ENCODE measurements around the gene SAYSD1. TPM values are rescaled to one million over a fixed set of nuclear protein-coding genes. Genes with fewer than 3 reads are reported as not detected.
"Not testable (repeated sequence)": the region's sequence is repeated elsewhere in the genome, so short reads cannot be mapped to it uniquely, and the experiment has no call there.

Gene SAYSD1, protein sequence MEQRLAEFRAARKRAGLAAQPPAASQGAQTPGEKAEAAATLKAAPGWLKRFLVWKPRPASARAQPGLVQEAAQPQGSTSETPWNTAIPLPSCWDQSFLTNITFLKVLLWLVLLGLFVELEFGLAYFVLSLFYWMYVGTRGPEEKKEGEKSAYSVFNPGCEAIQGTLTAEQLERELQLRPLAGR
- 10 to 100 TPM in 9 of 10 donors, 1 to 10 TPM in 1; 9.8 to 15.7 (median 12.1) TPM for polyA plus RNA-seq (ENCODE audit: insufficient read length in 10 of 10)
- long read RNA-seq, donor 1, partial matches to known transcripts = 0 of 4 reads
- long read RNA-seq, donor 1, other reads (novel, unspliced or antisense) = 0 of 4 reads
- long read RNA-seq, donor 2, partial matches to known transcripts = 0 of 3 reads
- long read RNA-seq, donor 2, other reads (novel, unspliced or antisense) = 0 of 3 reads
- long read RNA-seq, donor 3 = 0 reads
- long read RNA-seq, donor 4, transcript SAYSD1-201 (2 exons, 2,020 nt) = major isoform, 10 of 11 reads
- long read RNA-seq, donor 4, partial matches to known transcripts = 0 of 11 reads
- long read RNA-seq, donor 4, other reads (novel, unspliced or antisense) = 0 of 11 reads
- long read RNA-seq, donor 5, transcript SAYSD1-201 (2 exons, 2,020 nt) = major isoform, 9 of 9 reads
- long read RNA-seq, donor 5, partial matches to known transcripts = 0 of 9 reads
- long read RNA-seq, donor 5, other reads (novel, unspliced or antisense) = 0 of 9 reads
- long read RNA-seq, donor 6, transcript SAYSD1-201 (2 exons, 2,020 nt) = major isoform, 5 of 6 reads
- long read RNA-seq, donor 6, partial matches to known transcripts = 0 of 6 reads
- long read RNA-seq, donor 6, other reads (novel, unspliced or antisense) = 0 of 6 reads
- long read RNA-seq, donor 7, partial matches to known transcripts = 0 of 1 reads
- long read RNA-seq, donor 7, other reads (novel, unspliced or antisense) = 0 of 1 reads
- long read RNA-seq, donor 8, transcript SAYSD1-201 (2 exons, 2,020 nt) = major isoform, 7 of 8 reads
- long read RNA-seq, donor 8, partial matches to known transcripts = 0 of 8 reads
- long read RNA-seq, donor 8, other reads (novel, unspliced or antisense) = 0 of 8 reads
- long read RNA-seq, donor 9, partial matches to known transcripts = 0 of 1 reads
- long read RNA-seq, donor 9, other reads (novel, unspliced or antisense) = 0 of 1 reads

DNA sequence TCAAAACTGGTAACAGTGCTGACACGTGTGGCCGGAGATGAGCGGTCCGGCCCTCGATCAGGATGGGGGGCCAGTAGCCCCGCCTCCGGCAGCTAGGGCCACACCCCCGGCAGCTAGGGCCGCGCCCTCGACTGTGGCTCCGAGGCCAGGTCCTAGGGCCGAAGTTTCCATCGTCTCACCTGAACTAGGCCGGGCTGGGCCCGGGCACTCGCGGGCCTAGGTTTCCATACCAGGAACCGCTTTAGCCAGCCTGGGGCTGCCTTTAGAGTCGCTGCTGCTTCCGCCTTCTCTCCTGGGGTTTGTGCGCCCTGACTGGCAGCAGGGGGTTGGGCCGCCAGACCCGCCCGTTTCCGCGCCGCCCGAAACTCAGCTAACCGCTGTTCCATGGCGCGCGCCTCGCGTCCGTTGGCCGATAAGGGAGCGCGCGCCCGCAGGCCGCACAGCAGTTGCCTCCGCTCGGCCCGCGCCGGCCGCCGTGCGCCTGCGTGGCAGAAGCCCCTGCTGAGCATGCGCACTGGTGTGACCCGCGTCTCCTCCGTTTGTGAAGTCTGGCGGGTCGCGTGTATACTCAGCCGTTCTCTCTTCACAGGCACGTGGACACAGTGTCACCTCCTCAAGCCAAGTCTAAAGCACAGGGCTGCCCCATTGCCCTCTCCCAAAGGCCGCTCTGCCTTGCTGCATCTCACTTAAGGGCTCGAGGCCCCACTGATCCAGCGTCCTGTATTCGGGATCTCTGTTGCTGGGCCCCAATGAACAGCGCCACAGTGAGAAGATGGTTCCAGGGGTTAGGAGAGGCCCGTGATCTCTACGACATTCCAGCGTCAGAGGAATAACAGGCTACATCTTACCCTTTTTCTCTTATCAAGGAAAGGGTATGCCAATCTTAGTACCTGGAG is at the start of gene SAYSD1:
TSS of gene SAYSD1 (minus strand) at position 483 of the 896 bp plus-strand sequence. CDS start at position 386, 97 bp downstream.
- peak; percentile 92 to 96 (median 95) for DNase-seq

DNA sequence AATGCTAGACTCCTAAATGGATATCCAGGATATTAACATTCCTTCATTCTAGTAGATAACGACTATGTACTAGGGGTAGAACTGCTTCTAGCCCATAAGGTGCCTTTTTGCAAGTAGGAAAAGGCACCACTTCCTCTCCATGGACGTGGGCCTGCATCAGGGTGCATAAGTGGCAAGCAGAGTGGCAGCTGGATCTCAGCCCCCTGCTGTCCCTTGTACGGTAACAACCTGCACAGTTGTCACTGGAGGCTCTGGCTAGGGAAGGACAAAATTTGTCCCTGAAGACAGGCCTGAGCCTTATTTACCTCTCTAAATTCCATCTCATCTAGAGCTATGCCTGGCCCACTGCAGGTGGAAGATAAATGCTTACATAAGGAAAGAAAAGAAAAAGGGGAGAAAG is 42.5 kb upstream of the SAYSD1 start:
- no peak for DNase-seq

DNA sequence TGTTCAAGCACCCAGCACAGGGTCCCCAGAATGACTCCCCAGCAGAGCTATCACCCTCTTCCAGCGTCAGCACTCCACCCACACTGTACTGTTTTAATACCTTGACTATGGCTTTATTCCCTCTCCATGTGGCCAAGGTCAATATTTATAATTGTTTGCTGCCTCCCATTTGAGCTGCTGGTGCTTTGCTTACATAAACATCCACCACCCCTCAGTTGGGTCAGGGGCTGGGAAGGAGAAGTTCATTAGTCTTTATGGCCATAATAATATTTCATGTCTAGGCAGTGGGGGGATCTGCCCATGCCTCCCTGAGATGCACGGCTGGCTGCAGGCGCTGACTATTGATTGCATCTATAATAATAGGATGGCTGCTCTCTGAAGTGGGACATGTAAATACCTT is 41.8 kb upstream of the SAYSD1 start:
- no peak for DNase-seq

DNA sequence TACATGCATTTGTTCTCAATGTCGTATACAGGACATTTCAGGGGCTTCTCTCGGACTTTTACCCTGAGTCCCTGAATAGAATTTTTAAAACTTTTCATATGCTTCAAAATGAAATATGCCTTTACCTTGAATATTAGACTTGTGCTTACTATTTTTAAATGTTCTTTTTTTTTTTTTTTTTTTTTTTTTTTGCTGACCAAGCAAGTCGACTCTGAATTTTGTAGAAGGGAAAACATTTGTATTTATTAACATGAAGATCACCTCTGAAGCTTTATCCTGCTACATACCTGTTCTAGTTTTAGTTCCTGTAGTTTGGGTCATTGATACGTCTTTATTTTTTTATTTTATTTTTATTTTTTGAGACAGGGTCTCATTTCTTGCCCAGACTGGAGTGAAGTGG is 39.7 kb upstream of the SAYSD1 start:
- DNase-seq = no peak

DNA sequence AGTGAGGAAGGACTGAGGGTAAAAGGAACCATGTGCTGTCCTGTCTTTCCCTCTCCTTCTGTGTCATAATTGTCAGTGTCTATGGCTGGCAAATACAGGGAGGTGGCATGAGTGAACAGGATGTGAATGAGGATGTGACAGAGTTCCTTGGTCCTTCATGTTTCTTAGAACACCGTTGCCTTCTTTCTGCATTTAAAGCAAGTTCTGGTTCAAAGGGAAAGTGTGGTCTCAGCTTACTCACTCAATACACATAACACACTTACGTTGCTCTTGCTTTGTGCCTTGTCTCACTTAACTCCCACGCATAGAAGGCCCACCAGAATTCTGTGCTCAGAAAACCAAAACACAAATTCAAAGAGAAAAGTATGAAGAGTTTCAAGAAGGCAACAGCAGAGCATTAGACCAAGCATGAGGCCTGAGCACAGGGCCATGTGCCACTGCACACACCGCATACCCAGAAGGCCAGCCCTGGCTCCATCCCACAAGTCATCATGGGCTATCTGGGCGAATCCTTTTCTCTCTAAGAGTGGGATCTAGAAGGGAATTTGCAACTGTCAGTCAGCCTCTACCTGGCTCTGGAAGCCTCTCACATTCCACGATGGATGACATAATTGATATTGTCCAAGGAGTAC is 38.9 kb upstream of the SAYSD1 start:
- DNase-seq = no peak

DNA sequence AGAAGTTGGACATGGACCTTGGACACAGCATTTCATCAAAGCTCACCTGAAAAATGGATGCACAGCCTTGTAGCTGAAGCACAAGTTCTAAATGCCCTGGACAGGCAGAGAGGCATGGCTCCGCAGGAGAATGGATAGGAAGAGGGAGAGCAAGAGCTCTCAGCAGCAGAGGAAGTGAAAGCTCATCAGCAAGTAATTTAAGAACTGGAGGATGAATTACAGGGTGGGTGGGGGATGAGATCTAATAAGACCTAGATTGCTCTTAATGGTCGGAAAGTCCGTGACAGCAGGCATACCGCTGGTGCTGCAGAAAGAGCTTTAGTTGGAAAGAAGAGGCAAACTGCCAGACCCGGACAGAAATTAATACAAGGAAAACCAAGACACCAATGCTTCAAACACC is 37.3 kb upstream of the SAYSD1 start:
- DNase-seq = no peak

DNA sequence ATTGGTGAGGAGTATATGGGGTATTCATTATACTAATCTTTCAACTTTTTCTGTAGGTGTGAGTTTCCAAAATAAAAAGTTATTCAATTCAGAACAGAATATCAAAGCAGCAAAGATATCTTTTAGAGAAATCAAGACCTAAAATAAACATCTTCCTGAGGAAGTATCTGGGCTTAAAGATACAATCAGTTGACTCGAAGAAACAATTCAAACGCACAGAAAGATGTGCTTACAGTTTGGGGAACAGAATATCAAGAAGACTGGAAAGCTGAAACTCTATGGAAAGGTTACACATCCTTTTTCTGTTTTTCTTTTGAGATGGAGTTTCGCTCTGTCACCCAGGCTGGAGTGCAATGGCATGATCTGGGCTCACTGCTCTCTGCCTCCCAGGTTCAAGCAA is 36.2 kb upstream of the SAYSD1 start:
- no peak for DNase-seq

DNA sequence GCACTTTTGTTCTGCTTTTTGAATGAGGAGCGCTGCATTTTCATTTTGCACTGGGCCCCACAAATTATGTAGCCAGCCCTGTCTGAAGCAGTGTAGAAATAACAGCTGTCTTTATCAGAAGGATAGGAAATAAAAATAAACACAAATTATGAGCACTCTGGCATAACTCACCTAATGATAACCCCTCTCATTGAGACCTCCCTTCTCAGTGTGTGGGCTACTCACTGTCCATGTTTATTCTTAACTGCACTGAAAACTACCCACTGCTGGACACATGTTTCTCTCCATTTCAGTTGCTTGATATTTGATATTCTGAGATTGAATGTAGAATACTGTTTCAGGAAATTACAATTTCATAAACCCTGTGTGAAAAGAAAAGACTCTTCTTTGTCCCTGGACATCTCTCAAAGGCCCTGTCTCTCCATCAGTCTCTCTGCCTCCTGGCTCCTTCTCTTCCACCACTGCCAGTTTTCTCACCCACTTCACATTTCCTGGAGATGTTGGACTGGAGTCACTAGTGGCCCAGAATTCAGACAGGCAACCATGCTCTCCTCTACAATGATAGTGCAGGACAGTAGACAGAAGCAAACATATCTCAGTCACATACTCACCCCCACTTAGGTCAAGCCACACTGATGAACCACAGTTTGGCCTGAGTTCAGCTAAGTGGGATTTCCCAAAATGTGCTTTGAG is 29.6 kb upstream of the SAYSD1 start:
- no peak for DNase-seq

DNA sequence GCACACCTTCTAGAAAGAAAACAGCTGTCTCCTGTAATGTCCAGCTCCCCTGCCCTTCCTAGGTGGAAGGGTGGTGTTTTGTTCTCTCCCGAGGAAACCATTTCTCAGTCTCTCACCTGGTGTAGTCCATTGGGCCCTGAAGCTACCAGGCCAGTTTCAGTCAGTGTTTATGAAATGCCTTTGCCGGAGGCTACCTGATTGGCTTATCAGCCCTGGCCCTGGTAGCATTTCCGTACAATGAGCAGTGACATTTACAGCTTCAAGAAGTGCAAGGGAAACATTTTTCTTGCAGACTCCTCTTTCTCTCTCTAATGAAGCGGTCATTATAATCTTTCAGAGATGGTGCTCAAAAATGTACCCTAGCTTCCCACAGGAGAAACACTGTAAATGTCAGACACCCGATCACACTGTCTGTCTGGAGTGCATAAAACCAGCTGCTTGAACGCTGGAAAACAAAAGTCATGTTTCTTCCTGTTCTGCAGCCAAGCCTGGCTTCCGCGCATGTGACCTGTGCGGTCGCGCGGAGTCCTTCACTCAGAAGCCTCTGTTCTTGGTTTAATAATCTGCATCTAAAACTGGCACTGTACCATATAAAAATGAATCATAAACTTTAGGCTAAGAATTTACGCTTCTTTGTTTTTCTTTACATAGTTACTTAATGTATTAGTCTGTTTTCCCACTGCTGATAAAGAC is 28.4 kb upstream of the SAYSD1 start:
- DNase-seq = peak in 1 of 3 donors; percentile 11

DNA sequence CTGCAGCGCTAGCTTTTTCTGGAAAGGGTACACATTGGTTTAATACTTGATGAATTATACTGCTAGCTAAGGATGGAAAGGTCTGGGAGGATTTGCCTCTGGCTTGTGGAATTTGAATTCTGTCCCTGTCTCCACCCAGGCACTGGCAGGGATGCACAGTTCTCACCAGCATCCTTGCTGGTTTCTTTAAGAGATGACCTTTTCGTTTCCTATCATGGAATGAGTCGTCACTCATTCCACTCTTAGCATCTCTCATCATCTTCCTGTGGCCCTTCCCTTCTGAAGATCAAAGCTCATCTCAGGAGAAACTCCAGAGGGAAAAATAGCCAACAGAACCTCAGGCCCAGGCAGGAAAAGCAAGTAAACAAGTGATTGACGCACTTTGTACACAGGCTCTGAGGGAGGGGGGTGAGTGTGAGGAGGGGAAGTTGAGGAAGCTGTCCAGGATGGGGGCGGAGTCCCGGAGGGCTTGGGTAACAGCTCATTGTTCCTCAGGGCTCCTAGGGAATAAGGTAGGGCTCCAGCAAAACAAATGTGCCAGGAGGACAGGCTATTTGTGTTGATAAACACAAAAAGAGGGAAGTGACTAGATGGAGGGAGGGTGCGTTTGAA is 25.7 kb upstream of the SAYSD1 start:
- peak in 1 of 3 donors; percentile 8 for DNase-seq

DNA sequence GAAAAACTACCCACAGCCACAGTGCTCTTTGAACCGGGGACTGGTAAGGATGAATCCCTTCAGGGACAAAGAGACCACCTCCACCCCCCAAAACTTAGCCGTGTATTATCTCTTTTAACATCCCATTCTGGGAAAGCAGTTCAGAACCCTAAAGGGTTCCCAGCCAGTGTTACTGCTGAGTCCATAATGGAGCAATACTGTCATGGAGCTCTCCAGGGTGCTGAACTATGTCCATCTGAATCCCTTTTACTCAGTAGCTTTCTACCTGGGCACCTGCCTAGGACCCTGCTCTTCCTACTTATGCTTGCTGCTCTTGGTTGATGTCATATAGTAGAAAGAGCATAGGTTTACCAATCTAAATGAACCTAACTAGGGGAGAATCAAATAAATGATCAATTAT is 22.3 kb upstream of the SAYSD1 start:
- peak; percentile 33 to 62 (median 53) for DNase-seq

DNA sequence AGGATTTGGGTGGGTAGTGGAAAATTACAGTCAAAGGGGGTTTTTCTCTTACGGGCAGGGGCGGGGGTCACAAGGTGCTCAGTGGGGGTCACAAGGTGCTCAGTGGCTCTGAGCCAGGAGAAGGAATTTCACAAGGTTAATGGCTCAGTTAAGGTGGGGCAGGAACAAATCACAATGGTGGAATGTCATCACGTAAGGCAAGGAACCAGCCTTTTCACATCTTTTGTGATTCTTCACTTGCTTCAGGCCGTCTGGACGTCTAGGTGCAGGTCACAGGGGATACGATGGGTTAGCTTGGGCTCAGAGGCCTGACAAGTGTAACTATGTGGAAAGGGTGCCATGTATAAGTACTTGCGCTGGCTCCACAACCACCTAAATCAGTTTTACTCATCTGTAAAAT is 21.2 kb upstream of the SAYSD1 start:
- DNase-seq = not testable (repeated sequence)

DNA sequence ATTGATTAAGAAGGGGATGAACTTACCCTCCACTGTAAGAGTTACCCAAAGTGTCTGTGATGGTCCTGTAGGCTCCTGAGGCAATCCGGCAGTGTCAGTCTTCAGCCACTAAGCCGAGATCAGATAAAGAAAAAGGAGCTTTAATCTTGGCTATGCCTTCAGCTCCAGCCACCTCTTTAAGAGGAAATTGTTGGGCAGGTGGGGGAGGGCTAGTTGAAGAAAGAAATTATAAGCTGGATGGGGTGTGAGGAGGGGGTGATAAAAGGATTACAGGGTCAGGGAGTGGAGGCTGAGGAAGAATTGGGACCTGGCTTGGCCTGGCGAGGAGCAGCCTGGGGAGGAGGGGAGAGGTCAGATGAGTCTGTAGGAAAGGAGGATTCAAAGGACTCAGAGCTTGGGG is 19.8 kb upstream of the SAYSD1 start:
- not testable (repeated sequence) for DNase-seq

DNA sequence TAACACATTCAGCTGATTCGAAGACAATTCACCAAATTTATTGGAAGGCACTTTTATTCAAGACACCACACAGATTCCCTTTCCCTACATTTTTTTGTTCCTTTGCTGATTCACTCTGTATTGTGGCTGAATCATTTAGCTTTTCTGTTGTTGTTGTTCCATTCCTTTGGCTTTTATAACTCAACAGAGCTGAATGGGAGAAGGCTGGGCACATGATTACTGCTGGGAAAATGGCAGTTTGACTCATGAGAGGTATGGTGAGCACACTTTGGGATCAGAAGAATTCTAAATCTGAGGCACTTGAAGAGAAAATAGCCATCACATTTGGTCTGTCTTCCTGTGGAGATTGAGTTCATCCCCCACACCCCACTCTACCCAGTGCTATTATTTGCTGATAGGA is 15.7 kb upstream of the SAYSD1 start:
- DNase-seq = no peak

DNA sequence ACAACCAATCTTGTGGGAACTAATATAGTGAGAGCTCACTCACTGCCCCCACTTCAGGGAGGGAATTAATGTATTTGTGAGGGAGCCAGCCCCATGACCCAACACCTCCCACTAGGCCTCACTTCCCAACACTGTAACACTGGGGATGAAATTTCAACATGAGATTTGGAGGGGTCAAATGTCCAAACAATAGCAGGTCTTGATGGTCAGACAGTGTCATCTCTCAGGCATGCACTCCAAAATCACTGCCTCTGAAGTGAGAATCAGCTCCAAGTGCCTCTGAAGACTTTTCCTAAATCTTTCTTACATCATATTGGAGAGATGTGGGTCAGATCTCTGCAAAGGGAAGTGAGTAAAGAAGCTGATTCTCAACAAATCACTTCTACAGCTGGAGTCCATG is 13.8 kb upstream of the SAYSD1 start:
- DNase-seq = no peak

DNA sequence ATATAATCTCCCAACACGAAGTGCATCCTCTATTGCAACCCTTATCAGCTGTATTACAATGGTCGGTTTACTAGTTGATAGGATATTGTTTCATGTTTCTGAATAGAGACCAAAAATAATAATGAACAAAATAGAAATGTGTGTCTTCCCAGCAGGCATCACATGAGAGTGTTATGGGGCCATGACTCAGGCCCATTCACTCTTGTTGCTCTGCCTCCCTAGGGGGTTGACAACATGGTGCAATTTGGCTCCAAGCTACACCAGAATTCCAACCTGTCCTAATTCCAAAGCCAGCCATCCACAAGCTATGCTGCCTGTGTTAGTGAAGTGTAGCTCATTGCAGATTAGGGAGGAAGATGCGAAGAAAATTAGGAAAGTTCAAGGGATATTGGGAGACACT is 13.1 kb upstream of the SAYSD1 start:
- no peak for DNase-seq

DNA sequence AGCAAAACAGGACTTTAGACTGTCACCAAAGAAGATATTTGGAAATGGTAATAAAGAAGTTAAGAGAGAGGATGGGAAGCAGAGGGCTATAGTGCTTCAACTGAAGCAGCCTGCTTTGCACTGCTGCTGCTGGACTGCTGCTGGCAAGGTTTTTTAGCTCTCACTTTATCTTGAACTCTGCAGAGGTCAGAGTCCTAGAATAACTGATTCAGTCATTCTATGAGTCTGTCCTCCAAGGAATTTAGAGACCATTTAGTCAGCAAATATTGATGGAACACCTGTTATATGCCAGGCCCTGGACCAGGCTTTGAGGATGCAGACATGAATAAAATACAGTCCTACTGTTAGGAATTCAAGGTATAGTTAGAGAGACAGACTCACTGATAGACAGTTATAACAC is 9.1 kb upstream of the SAYSD1 start:
- DNase-seq = no peak

DNA sequence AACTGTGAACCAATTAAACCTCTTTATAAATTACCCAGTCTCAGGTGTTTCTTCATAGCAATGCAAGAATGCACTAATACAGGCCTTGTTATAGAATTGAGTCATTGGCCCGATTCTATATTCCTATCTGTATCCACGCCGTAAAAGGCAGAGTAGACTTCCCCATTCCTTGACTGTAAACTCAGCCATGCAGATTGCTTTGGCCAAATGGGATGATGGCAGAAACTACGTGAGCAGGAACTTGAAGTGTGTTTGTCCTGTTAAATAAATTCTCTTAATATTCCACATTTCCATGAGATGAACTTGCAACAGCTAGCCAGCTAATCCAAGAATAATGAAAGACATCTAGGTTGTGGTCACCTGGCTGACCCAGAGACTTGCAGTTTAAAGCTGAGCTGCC is 3.9 kb upstream of the SAYSD1 start:
- no peak for DNase-seq

DNA sequence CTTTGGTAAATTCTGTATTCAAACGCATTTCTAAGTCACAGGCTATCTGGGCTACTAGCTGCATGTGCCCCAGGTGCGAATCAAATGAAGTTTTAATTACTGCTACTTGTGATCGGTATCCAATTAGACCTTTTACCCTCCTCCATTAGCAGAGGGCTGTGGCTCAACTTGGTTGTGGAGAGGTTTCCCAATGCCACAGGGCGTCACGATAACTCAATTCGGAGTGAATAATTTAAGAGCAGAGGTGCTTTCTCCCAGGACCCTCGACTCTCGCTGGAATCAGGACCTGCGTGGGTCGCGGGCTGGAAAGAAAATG is 640 bp downstream of the SAYSD1 start:
- DNase-seq = no peak

Measured in muscle of back (tissue), 13 donors.